ENCODE data around the gene DDX1. TPM values are rescaled to one million over a fixed set of nuclear protein-coding genes. Genes with fewer than 3 reads are reported as not detected.
"Not testable (repeated sequence)": the region's sequence is repeated elsewhere in the genome, so short reads cannot be mapped to it uniquely, and the experiment has no call there.

DDX1 gene
- total RNA-seq, 1 donor = 120 TPM

DNA sequence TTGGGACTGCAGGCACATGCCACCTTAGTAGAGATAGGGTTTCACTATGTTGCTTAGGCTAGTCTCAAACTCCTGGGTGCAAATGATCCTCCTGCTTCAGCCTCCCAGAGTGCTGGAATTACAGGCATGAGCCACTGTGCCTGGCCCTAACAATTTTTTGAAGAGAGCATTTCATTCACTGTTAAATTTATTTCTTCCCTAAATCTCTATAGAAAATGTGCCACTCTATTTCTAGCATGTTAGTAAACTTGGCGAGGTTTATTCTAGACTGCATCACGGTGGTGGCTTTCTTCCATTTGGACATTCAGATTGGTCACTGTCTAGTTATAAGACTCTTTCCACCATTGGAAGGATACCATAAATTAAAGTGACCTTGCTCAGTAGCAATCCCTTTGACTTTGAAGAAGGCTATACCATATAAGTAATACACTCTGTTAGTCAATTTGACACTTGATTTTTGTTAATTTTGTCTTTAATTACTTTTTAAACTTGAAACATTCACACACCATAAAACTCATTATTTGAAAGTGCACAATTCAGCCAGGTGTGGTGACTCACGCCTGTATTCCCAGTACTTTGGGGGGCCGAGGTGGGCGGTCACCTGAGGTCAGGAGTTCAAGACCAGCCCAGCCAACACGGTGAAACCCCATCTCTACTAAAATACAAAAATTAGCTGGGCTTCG is 16.2 kb downstream of the DDX1 start:
- no peak for DNase-seq (ENCODE audit: low read depth)
- TF ChIP-seq, protein P1, sequence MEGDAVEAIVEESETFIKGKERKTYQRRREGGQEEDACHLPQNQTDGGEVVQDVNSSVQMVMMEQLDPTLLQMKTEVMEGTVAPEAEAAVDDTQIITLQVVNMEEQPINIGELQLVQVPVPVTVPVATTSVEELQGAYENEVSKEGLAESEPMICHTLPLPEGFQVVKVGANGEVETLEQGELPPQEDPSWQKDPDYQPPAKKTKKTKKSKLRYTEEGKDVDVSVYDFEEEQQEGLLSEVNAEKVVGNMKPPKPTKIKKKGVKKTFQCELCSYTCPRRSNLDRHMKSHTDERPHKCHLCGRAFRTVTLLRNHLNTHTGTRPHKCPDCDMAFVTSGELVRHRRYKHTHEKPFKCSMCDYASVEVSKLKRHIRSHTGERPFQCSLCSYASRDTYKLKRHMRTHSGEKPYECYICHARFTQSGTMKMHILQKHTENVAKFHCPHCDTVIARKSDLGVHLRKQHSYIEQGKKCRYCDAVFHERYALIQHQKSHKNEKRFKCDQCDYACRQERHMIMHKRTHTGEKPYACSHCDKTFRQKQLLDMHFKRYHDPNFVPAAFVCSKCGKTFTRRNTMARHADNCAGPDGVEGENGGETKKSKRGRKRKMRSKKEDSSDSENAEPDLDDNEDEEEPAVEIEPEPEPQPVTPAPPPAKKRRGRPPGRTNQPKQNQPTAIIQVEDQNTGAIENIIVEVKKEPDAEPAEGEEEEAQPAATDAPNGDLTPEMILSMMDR (IDR thresholded peaks at IDR 0.05; ENCODE audit: insufficient read depth, low read depth, low read length) = no peak
- H3K4me3 ChIP-seq (ENCODE audit: low read depth, low read length) = no peak overlapping the region

DNA sequence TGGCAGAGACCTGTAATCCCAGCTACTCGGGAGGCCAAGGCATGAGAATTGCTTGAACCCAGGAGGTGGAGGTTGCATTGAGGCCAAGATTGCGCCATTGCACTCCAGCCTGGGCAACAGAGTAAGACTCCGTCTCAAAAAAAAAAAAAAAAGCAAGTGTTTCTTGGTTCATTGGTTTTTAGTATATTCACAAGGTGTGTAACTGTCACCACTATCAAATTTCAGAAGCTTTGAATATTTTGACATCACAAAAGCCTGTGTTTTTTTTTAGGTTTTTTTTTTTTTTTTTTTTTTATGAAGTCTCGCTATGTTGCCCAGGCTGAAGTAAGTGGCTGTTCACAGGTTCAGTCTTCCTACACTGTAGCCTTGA is 16.7 kb downstream of the DDX1 start:
- DNase-seq (ENCODE audit: low read depth) = no peak
- H3K4me3 ChIP-seq (ENCODE audit: low read depth, low read length) = no peak overlapping the region
- TF ChIP-seq, protein P1 (IDR thresholded peaks at IDR 0.05; ENCODE audit: insufficient read depth, low read depth, low read length) = no peak

DNA sequence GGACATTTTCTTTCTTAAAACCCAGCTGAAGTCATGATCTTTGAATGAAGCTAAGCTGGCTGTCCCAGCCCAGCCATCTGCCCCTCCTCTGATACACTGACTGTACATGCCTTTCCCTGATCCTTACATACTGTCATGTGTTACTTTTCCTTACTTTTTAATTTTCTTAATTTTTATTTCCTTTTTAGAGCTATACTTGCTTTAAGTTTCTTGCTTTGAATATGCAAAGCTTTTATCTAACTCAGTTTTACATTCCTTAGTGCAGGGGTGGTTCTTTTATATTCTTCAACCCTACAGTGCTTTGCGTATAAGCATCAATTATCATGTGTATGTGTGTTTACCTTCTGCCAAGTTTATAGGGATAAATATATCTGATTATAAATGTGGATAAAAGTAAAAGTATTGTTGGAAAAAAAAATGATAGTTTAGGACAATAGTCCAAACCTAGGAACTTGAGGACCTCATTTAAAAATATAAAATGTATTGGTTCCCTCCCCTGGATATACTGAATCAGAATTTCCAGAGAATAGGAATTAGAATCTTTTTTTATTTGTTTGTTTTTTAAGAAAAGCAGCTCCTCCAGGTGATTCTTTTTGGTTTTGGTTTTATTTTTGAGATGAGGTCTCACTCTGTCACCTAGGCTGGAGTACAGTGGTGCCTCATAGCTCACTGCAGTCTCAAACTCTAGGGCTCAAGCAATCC is 17.8 kb downstream of the DDX1 start:
- DNase-seq (ENCODE audit: low read depth) = no peak
- no peak overlapping the region for H3K4me3 ChIP-seq (ENCODE audit: low read depth, low read length)
- TF ChIP-seq, protein P1 (IDR thresholded peaks at IDR 0.05; ENCODE audit: insufficient read depth, low read depth, low read length) = no peak

DNA sequence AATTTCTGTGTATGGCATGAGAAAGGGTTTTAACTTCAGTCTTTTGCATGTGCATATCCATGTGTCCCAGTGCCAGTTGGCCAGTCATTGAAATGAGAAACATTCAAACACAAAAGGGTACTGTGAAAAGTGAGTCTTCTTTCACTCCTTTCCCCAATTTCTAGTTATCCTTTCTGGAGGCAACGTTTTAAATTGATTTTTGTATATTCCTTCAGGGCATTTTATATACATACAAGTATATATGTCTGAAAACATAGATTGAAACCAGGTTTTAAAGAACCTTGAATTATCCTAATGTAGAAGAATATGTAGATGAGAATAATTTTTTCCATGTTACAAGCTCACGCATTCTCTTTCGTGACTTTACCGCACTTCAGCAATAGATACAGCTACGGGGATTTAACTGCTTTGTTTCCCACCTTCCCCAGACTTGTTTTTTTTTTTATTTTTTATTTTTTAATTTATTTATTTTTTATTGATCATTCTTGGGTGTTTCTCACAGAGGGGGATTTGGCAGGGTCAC is 18.8 kb downstream of the DDX1 start:
- TF ChIP-seq, protein P1 (IDR thresholded peaks at IDR 0.05; ENCODE audit: insufficient read depth, low read depth, low read length) = no peak
- DNase-seq (ENCODE audit: low read depth) = no peak
- no peak overlapping the region for H3K4me3 ChIP-seq (ENCODE audit: low read depth, low read length)

DNA sequence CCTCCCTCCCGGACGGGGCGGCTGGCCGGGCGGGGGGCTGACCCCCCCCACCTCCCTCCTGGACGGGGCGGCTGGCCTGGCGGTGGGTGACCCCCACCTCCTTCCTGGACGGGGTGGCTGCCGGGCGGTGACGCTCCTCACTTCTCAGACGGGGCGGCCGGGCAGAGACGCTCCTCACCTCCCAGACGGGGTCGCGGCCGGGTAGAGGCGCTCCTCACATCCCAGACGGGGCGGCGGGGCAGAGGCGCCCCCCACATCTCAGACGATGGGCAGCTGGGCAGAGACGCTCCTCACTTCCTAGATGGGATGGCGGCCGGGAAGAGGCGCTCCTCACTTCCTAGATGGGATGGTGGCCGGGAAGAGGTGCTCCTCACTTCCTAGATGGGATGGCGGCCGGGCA is 20.4 kb downstream of the DDX1 start:
- not testable (repeated sequence) for DNase-seq (ENCODE audit: low read depth); H3K4me3 ChIP-seq (ENCODE audit: low read depth, low read length)

DNA sequence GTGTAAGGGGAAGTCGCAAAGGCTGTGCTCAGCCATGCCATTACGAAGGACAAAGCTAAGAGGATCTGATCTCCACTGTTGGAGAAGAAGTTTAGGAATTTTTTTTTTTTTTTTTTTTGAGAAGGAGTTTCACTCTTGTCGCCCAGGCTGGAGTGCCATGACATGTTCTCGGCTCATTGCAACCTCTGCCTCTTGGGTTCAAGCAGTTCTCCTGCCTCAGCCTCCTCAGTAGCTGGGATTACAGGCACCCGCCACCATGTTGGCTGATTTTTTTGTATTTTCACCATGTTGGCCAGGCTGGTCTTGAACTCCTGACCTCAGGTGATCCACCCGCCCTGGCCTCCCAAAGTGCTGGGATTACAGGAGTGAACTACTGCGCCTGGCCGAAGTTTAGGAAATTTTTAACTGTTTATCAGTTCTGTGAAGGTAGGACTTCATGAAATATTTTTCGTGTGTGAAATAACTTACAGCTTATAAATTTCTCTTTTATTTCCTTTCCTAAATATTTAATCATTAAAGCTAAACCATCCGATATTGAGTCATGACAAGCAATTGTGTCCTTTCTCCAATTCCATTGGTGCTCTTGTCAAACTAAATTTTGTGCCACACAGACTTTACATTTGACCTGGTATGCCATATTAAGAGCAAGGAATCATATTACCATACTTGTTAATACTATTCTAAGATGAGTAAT is 22.2 kb downstream of the DDX1 start:
- H3K4me3 ChIP-seq (ENCODE audit: low read depth, low read length) = no peak overlapping the region
- DNase-seq (ENCODE audit: low read depth) = no peak
- TF ChIP-seq, protein P1 (IDR thresholded peaks at IDR 0.05; ENCODE audit: insufficient read depth, low read depth, low read length) = no peak
